Measurements from ENCODE around the gene PRM1. TPM values are rescaled to one million over a fixed set of nuclear protein-coding genes. Genes with fewer than 3 reads are reported as not detected.

PRM1 gene
- total RNA-seq, 1 experiment from 2014 or later = not detected

- intact Hi-C loops (cut with micrococcal nuclease; ENCODE audit: unreplicated experiment) = loop anchor here (1.0 to 10.0 kb wide), 3 partner anchors 21 to 153 kb away; no protein-coding TSS in a partner anchor
- POLR2A ChIA-PET = interaction anchor here (2.7 to 3.6 kb wide), 2 partner anchors 22 to 101 kb away, joined by 17 to 21 read pairs; no protein-coding TSS in a partner anchor
- no peaks in the 10 kb centered on the region for H3K9me3 ChIP-seq
- H3K4me1 ChIP-seq = peaks cover 38% of the 10 kb centered on the region
- CTCF ChIA-PET = interaction anchor here (0.7 to 2.4 kb wide), 9 partner anchors 14 to 294 kb away, joined by 3 to 29 read pairs (median 3); no protein-coding TSS in a partner anchor
- H3K36me3 Mint-ChIP-seq (ENCODE audit: insufficient read depth, unreplicated experiment) = peaks cover 38% of the 10 kb centered on the region
- H3K4me1 Mint-ChIP-seq (ENCODE audit: low read depth, unreplicated experiment) = peaks cover 26% of the 10 kb centered on the region
- no peaks in the 10 kb centered on the region for H3K27me3 Mint-ChIP-seq (ENCODE audit: insufficient read depth, unreplicated experiment)
- H3K27ac Mint-ChIP-seq (ENCODE audit: unreplicated experiment) = peak overlapping the region; percentile 95
- H3K27me3 ChIP-seq (replicated peaks; ENCODE audit: control insufficient read depth, insufficient read depth, low read length) = no peaks in the 10 kb centered on the region
- peak; percentile 53 to 74 for TF ChIP-seq CTCF (IDR thresholded peaks at IDR 0.05; ENCODE audit: insufficient read depth in 1 of 2, low read depth in 1 of 2, low read length in 1 of 2, severe bottlenecking in 1 of 2, unreplicated experiment in 1 of 2)
- peak overlapping the region; percentile 97 for H3K4me3 Mint-ChIP-seq (ENCODE audit: unreplicated experiment)
- peak overlapping the region; percentile 81 for H3K4me3 ChIP-seq (ENCODE audit: low read depth, low read length)
- TSS peak; percentile 74 for BruUV-seq (replicated peaks)
- DNase-seq = peak; percentile 78 to 79
- H3K36me3 ChIP-seq (ENCODE audit: control insufficient read depth, insufficient read depth, low read length) = no peaks in the 10 kb centered on the region
- no peaks in the 10 kb centered on the region for H3K9me3 Mint-ChIP-seq (ENCODE audit: unreplicated experiment)
Measured at GRCh38 chr16:11257131-11257938, 23.8 kb downstream of the PRM1 start.

- Histone ChIP-seq H3K4me3 (ENCODE audit: low read depth, low read length) (peak overlapping the region; percentile 81), H3K36me3 (ENCODE audit: control insufficient read depth, insufficient read depth, low read length) (no peaks in the 10 kb centered on the region), H3K9me3 (no peaks in the 10 kb centered on the region), H3K4me1 (peaks cover 32% of the 10 kb centered on the region), H3K27me3 (replicated peaks; ENCODE audit: control insufficient read depth, insufficient read depth, low read length) (no peaks in the 10 kb centered on the region)
- peak; percentile 65 to 66 for DNase-seq
- POLR2A ChIA-PET = interaction anchor here (0.5 to 3.6 kb wide), 25 partner anchors 16 to 868 kb away, joined by 3 to 21 read pairs (median 6); partner anchors contain the start of gene PRM3
- Mint-ChIP-seq H3K4me3 (ENCODE audit: unreplicated experiment) (peak overlapping the region; percentile 97), H3K4me1 (ENCODE audit: low read depth, unreplicated experiment) (peaks cover 26% of the 10 kb centered on the region), H3K27ac (ENCODE audit: unreplicated experiment) (peak overlapping the region; percentile 95), H3K36me3 (ENCODE audit: insufficient read depth, unreplicated experiment) (peaks cover 38% of the 10 kb centered on the region), H3K27me3 (ENCODE audit: insufficient read depth, unreplicated experiment) (no peaks in the 10 kb centered on the region), H3K9me3 (ENCODE audit: unreplicated experiment) (no peaks in the 10 kb centered on the region)
- CTCF ChIA-PET = interaction anchor here (0.7 to 2.4 kb wide), 13 partner anchors 14 to 293 kb away, joined by 3 to 29 read pairs (median 3); no protein-coding TSS in a partner anchor
- intact Hi-C loops (cut with micrococcal nuclease; ENCODE audit: unreplicated experiment) = loop anchor here (1.0 to 10.0 kb wide), 5 partner anchors 22 to 152 kb away; no protein-coding TSS in a partner anchor
- TF ChIP-seq CTCF (IDR thresholded peaks at IDR 0.05; ENCODE audit: insufficient read depth in 1 of 2, low read depth in 1 of 2, low read length in 1 of 2, severe bottlenecking in 1 of 2, unreplicated experiment in 1 of 2) = no peak
- BruUV-seq (replicated peaks) = no TSS peak
Measured at GRCh38 chr16:11256661-11257130, 24.4 kb downstream of the PRM1 start.
